Natural killer cell treated with Interleukin-12 subunit alpha and Interleukin-12 subunit beta and Interleukin-15 and Interleukin-18, amount 100 ng/mL, for 72 hours (primary cell): ENCODE results near the gene CACNG3. TPM values are rescaled to one million over a fixed set of nuclear protein-coding genes. Genes with fewer than 3 reads are reported as not detected.

Experiments
- ATAC-seq, 2 donors: fragments of 150-1000 bp; cut with Tn5 transposase in 1 of 2; sonication (Bioruptor Pico), chemical (Tn5 transposase) in 1 of 2; 2 replicates each; pipeline ENCODE4 v1.10.0; 2021
- DNase-seq: peaks from one replicate; pipeline ENCODE4 v3.0.0; 2022; ENCODE audit warnings: low spot score
- H3K27ac Mint-ChIP-seq, 2 donors: 1 replicate in 1 of 2; 2 replicates in 1 of 2; pipeline ENCODE4 v1.8.0; 2022; ENCODE audit warnings: mixed read lengths in 2 of 2, mild to moderate bottlenecking in 1 of 2, moderate library complexity in 1 of 2
- H3K27me3 Mint-ChIP-seq, 2 donors: 1 replicate in 1 of 2; 2 replicates in 1 of 2; pipeline ENCODE4 v1.8.0; 2022; ENCODE audit warnings: mixed read lengths in 2 of 2
- H3K36me3 Mint-ChIP-seq: one replicate; pipeline ENCODE4 v1.8.0; 2022; ENCODE audit warnings: mixed read lengths
- H3K4me1 Mint-ChIP-seq, 2 donors: 1 replicate in 1 of 2; 2 replicates in 1 of 2; pipeline ENCODE4 v1.8.0; 2022; ENCODE audit warnings: low read depth in 2 of 2, mixed read lengths in 2 of 2, mild to moderate bottlenecking in 1 of 2
- H3K4me3 Mint-ChIP-seq: one replicate; pipeline ENCODE4 v1.8.0; 2022; ENCODE audit warnings: mixed read lengths
- H3K9me3 Mint-ChIP-seq: 2 replicates; pipeline ENCODE4 v1.8.0; 2022; ENCODE audit warnings: mixed read lengths
- total RNA-seq, 2 donors: library from RNA; stranded (reverse); gene quantifications; one replicate each; pipeline ENCODE4 v1.2.3, GENCODE V29; 2022

Gene CACNG3
- total RNA-seq, 2 donors from 2014 or later = not detected

DNA sequence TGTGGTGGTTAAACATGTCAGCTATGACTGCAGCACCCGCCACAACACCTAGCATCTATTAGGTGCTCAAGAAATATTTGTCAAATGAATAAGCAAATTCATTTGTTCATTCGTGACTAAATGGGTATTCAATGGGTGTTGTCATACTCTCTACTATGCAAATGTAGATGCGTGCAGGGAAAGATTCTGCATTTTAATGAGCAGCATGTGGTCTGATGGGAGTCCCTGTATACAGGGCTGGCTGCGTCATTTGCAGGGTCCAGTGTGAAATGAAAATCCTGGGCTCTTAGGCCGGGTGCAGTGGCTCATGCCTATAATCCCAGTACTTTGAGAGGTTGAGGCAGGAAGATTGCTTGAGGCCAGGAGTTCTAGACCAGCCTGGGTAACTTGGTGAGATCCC, 97.5 kb downstream of the CACNG3 start:
- no peak for ATAC-seq
- Mint-ChIP-seq H3K27me3 (peaks cover 12 to 17% of the 10 kb centered on the region in 2 donors), H3K4me3 (no peak overlapping the region), H3K36me3 (no peaks in the 10 kb centered on the region), H3K9me3 (no peaks in the 10 kb centered on the region), H3K27ac (no peak overlapping the region), H3K4me1 (no peaks in the 10 kb centered on the region)
- DNase-seq = no peak

DNA sequence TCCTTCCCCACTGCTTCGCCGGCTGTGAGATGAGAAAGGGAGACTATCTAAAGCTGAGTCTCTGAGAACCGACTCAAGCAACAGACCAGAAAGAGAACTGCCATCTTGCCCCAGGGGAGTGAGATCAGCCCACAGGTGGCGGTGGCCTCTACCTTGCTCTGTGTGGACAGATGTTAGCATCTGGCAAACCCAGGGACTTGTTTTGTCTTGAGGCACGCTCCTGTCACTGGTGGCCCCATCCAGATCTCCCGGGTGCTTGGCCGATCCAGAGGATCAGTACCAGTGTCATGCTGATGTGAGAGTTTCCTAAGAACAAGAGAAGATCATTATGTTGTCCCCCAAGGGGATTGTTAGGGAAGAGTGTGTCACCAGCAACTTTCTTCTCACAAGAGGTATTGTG, 101.4 kb downstream of the CACNG3 start:
- H3K4me1 Mint-ChIP-seq = peaks cover 0 to 4% of the 10 kb centered on the region in 2 donors
- DNase-seq (no peak), ATAC-seq (peak; percentile 4 to 11)
- H3K4me3 Mint-ChIP-seq = no peak overlapping the region
- peaks cover 22 to 27% of the 10 kb centered on the region in 2 donors for H3K27me3 Mint-ChIP-seq
- no peaks in the 10 kb centered on the region for H3K9me3 Mint-ChIP-seq
- H3K36me3 Mint-ChIP-seq = no peaks in the 10 kb centered on the region
- H3K27ac Mint-ChIP-seq = no peak overlapping the region

DNA sequence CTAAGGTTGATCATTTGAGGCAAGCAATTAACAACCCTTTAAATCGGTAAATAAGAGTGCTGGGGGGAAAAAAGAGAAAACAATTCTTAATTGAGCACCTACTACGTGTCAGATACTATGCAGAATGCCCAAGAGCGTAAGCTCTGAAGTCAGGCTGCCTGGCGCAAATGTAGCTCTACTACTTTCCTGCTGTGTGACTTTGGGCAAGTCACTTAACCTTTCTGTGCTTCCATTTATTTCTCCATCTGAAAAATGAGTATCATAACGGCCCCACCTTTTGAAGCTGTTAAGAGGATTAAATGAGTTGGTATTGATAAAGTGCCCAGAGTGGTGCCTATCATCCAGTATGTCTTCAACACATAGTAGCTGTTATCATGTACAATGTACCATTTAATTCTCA, 102.0 kb downstream of the CACNG3 start:
- Mint-ChIP-seq H3K27me3 (peaks cover 23 to 27% of the 10 kb centered on the region in 2 donors), H3K9me3 (no peaks in the 10 kb centered on the region), H3K4me1 (peaks cover 1 to 4% of the 10 kb centered on the region in 2 donors), H3K4me3 (no peak overlapping the region), H3K27ac (no peak overlapping the region), H3K36me3 (no peaks in the 10 kb centered on the region)
- no peak for ATAC-seq
- DNase-seq = no peak

DNA sequence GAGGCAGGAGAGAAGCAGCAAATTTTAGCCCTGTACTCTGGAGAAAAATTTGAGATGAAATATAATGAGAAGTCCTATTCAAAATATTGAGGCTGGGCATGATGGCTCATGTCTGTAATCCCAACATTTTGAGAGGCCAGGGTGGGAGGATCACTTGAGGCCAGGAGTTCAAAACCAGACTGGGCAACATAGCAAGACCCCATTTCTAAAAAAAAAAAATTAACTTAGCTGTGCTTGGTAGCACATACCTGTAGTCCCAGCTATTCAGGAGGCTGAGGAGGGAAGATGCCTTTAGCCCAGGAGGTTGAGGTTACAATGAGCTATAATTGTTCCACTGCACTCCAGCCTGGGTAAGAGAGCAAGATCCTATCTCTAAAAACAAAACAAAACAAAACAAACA, 103.4 kb downstream of the CACNG3 start:
- no peak overlapping the region for H3K27ac Mint-ChIP-seq
- ATAC-seq (no peak), DNase-seq (no peak)
- peaks cover 3 to 4% of the 10 kb centered on the region in 2 donors for H3K4me1 Mint-ChIP-seq
- no peak overlapping the region for H3K4me3 Mint-ChIP-seq
- H3K27me3 Mint-ChIP-seq = peaks cover 22 to 27% of the 10 kb centered on the region in 2 donors
- no peaks in the 10 kb centered on the region for H3K9me3 Mint-ChIP-seq
- H3K36me3 Mint-ChIP-seq = no peaks in the 10 kb centered on the region

DNA sequence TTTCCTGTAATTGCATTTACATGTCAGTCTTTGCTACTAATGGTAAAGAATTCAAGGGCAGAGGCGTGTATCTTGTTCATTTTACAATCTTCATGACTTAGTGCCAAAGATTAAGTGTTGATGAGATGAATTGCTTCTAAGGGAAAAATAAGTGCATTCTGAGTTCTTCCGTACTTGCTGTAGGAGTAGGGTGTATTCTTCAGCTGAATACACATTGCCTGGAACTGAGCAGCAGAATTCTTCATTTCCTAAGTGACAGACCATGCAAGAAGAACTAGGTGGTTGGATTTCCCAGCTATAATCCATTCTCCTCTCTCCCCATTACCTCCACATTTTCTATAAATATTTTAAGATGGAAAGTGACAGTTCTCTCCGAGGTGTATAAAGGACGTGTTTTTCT, 104.8 kb downstream of the CACNG3 start:
- no peaks in the 10 kb centered on the region for H3K36me3 Mint-ChIP-seq
- no peaks in the 10 kb centered on the region for H3K9me3 Mint-ChIP-seq
- H3K4me3 Mint-ChIP-seq = no peak overlapping the region
- ATAC-seq (no peak), DNase-seq (no peak)
- H3K27ac Mint-ChIP-seq = no peak overlapping the region
- peaks cover 3 to 4% of the 10 kb centered on the region in 2 donors for H3K4me1 Mint-ChIP-seq
- peaks cover 21 to 24% of the 10 kb centered on the region in 2 donors for H3K27me3 Mint-ChIP-seq

DNA sequence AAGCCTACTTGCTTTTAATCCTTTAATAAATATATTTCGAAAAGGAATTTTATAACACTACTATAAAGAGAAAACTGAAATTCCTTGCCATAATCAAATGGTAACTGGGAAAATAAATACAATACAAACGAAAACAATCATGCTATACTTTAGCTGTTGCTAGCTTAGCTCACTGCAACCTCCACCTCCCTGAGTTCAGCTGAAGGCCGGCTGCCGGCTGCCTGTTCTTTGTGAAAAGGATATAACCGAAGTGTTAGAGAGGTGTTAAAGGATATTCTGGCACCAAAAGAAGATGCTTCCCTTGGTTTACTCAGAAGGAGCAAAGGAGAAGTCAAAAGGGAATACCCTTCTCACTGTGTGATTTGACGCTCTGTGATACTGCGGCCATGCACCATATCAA, 108.5 kb downstream of the CACNG3 start:
- Mint-ChIP-seq H3K36me3 (no peaks in the 10 kb centered on the region), H3K27me3 (peaks cover 25 to 35% of the 10 kb centered on the region in 2 donors), H3K9me3 (peaks cover 3% of the 10 kb centered on the region), H3K4me3 (no peak overlapping the region), H3K4me1 (peaks cover 3 to 4% of the 10 kb centered on the region in 2 donors), H3K27ac (no peak overlapping the region)
- DNase-seq = no peak
- no peak for ATAC-seq

DNA sequence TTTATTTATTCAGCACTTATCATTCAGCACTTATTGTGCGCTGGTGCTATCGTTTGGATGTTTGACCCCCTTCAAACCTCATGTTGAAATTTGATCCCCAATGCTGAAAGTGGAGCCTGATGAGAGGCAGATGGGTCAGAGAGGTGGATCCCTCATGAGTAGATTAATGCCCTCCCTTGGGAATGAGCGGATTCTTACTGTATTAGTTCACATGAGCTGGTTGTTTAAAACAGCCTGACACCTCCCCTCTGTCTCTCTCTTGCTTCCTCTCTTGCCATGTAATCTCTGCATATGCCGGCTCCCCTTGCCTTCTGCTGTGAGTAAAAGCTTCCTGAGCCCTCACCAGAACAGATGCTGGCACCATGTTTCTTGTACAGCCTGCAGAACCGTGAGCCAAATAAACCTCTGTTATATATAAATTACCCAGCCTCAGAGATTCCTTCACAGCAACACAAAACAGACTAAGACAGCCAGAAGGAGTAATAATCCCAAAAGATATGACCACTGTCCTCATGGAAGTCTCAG, 111.1 kb downstream of the CACNG3 start:
- Mint-ChIP-seq H3K9me3 (peaks cover 3% of the 10 kb centered on the region), H3K36me3 (no peaks in the 10 kb centered on the region), H3K4me1 (peaks cover 0 to 3% of the 10 kb centered on the region in 2 donors), H3K4me3 (no peak overlapping the region), H3K27ac (no peak overlapping the region), H3K27me3 (peaks cover 12 to 19% of the 10 kb centered on the region in 2 donors)
- ATAC-seq (no peak), DNase-seq (no peak)

DNA sequence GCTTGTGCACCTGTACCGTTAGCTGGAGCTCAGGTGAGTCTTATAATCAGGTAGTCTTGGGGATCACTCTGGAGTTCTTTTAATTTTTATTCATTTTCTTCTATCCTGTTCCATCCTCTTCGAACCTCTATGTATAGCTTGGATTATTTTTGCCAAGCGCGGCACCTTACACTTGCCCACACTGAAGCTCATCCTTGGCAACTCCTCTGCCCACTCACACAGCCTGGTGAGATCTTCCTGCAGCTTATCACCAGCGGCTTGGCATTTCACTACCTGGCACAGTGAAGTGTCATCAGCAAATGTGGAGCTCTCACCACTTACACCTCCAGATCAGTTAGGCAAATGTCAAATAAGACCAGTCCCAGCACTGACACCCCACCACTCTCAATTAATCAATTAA, 116.7 kb downstream of the CACNG3 start:
- ATAC-seq (no peak), DNase-seq (no peak)
- Mint-ChIP-seq H3K9me3 (peaks cover 3% of the 10 kb centered on the region), H3K27ac (no peak overlapping the region), H3K27me3 (peaks cover 2 to 8% of the 10 kb centered on the region in 2 donors), H3K4me3 (no peak overlapping the region), H3K4me1 (no peaks in the 10 kb centered on the region), H3K36me3 (no peaks in the 10 kb centered on the region)

DNA sequence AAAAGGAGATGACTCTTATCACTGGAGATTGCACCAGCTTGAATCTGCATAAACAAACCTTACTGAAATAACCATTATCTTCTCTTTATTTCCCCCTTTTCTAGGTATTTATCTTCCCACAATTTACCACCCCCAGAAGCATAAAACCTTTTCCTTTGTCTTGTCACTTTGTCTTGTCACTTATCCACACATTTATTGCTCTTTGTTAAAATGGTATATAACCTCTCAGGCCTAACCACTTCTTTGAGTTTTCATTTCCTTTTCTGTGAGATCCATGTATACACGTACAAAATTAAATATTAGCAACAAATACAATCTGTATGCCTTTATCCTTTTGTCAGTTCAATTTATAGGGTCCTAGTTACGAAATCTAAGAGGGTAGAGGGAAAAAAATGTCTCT, 122.9 kb downstream of the CACNG3 start:
- Mint-ChIP-seq H3K9me3 (peaks cover 14% of the 10 kb centered on the region), H3K4me3 (no peak overlapping the region), H3K4me1 (no peaks in the 10 kb centered on the region), H3K27me3 (peaks cover 5 to 7% of the 10 kb centered on the region in 2 donors), H3K36me3 (peaks cover 7% of the 10 kb centered on the region), H3K27ac (no peak overlapping the region)
- no peak for ATAC-seq
- no peak for DNase-seq

DNA sequence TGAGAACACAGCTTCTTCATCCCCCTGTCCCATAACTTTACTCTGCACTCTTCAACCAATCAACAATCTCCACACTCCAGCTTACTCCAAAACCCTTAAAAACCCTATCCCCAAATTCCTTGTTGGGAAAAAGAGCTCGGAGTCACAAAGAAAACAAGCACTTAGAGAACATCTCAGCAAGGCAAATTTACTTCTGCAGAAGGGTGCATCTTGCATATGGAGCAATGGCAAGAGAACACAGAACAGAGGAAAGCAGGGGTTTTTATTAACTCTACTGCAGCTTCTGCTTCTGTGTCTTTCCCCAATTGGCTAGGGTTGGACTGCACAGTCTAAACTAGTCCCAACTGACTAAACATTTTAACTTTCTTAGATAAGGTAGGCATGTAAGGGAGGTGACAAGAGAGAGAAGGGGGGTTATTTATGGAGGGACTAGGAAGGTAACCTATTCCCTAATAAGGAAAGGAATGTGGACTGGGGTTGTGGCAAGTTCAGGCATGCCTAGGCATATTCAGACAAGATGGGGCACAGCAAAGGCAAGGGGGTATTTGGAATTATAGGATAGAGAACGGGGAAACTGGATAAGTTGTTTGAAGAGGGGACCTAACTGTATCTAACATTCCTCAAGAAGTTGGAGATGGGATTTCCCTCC, 125.5 kb downstream of the CACNG3 start:
- H3K27me3 Mint-ChIP-seq = peaks cover 7 to 9% of the 10 kb centered on the region in 2 donors
- H3K9me3 Mint-ChIP-seq = peaks cover 14% of the 10 kb centered on the region
- no peaks in the 10 kb centered on the region for H3K4me1 Mint-ChIP-seq

DNA sequence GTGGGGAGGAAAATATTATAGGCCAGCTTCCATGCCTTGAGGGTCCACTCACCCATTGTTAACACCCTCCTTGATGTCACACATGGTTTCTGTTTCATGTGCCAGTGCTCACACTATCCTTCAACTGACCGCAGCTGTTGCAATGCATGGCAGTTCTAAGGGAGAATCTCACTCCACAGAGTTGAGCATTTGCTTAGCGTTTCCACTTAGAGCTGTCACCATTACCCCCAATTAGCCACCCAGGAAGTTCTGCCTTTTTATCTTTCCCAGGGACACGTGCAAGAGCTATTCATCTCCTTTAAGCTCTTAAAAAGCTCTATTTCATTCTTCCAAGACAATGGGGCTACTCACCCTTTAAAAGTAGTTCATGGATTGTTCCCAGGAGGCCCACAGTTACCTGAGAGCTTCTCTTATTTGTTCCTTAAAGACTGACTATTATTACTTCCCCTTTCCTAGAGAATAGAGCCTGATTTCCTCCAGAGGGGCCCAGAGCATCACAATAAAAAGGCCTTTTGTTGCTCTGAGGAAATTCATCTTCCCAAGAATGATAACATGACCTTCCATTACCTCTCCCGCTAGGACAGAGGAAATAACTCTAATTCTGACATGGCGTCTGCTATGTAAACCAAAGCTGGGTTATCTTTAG, 126.8 kb downstream of the CACNG3 start:
- Mint-ChIP-seq H3K27ac (no peak overlapping the region), H3K27me3 (peaks cover 7 to 12% of the 10 kb centered on the region in 2 donors), H3K36me3 (peaks cover 7% of the 10 kb centered on the region), H3K4me1 (no peaks in the 10 kb centered on the region), H3K9me3 (peaks cover 14% of the 10 kb centered on the region), H3K4me3 (no peak overlapping the region)
- DNase-seq (no peak), ATAC-seq (no peak)

More for the DNA sequence above, 125.5 kb downstream of the CACNG3 start:
- Mint-ChIP-seq H3K36me3 (peaks cover 7% of the 10 kb centered on the region), H3K4me3 (no peak overlapping the region), H3K27ac (no peak overlapping the region)
- ATAC-seq = no peak
- no peak for DNase-seq

DNA sequence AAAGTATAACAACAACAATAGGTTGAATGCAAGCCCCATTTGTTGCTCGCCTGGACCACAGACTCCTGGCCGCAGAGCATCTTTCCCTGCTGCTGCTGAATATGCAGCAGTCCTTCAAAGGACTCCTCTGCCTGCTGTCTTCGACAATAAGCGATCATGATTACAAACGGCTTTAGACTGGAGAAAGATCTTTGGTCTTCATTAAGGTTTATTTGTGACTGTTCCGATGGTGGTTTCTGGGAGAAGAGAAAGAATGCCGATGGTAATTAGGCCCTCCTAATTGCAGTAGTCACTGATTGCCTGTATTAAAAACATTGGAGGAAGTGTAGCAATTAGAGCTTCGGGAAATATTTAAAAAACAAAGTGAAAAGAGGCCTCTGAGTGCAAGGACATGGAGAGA, 138.2 kb downstream of the CACNG3 start:
- DNase-seq (no peak), ATAC-seq (no peak)
- no peaks in the 10 kb centered on the region for H3K9me3 Mint-ChIP-seq
- no peak overlapping the region for H3K4me3 Mint-ChIP-seq
- peaks cover 22 to 28% of the 10 kb centered on the region in 2 donors for H3K27me3 Mint-ChIP-seq
- H3K36me3 Mint-ChIP-seq = no peaks in the 10 kb centered on the region
- no peak overlapping the region for H3K27ac Mint-ChIP-seq
- H3K4me1 Mint-ChIP-seq = no peaks in the 10 kb centered on the region

DNA sequence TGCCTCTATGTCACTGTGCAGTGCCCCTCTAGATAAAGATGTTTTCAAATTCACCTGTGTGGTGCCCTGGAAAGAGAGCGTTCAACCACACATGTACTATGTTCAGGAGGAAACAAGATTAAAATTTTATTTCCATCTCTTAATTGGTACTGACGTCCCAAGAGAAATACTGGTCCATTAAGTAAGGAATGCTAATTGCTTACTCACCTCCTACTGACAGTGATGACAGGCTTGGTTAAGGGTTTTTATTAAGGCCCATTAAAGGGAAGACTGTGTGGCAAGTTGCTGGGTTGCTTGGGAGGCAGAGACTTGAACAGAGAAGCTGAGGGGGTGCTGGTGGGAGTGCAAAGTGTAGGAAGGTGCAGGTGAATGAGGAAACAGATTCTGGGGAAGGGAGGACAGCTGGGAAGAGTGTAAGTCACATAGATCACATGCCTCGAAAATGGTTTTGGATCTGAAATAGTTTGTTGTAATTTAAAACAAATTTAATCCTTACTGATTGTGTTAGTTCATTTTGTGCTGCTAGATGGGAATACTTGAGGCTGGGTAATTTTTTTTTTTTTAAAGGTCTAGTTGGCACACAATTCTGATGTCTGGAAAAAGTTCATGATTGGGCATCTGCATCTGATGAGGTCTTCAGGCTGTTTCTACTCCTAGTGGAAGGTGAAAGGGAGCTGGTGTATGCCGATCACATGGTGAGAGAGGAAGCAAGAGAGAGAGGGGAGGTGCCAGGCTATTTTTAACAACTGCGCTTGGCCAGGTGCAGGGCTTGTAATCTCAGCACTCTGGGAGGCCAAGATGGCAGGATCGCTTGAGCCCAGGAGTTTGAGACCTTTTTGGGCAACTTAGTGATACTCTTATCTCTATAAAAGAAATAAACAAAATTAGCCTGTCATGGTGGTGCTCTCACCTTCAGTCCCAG, 140.5 kb downstream of the CACNG3 start:
- peaks cover 27 to 33% of the 10 kb centered on the region in 2 donors for H3K27me3 Mint-ChIP-seq

More for the DNA sequence above, 140.5 kb downstream of the CACNG3 start:
- ATAC-seq (no peak), DNase-seq (no peak)
- H3K4me1 Mint-ChIP-seq = no peaks in the 10 kb centered on the region
- no peaks in the 10 kb centered on the region for H3K9me3 Mint-ChIP-seq
- no peak overlapping the region for H3K27ac Mint-ChIP-seq
- no peaks in the 10 kb centered on the region for H3K36me3 Mint-ChIP-seq
- no peak overlapping the region for H3K4me3 Mint-ChIP-seq
